Vagina (tissue), 2 donors: ENCODE measurements around the gene LCN2. TPM values are rescaled to one million over a fixed set of nuclear protein-coding genes. Genes with fewer than 3 reads are reported as not detected.

Experiments used
- DNase-seq, 2 donors: peaks; one replicate each; pipeline ENCODE4 v3.0.0-alpha.2; 2017; ENCODE audit errors: extremely low spot score in 2 of 2
- H3K27ac ChIP-seq: fragments of 200-600 bp; sonication (generic); one replicate; pipeline ENCODE4 v1.5.1; 2019
- H3K27me3 ChIP-seq: fragments of 200-600 bp; sonication (generic); one replicate; pipeline ENCODE4 v1.5.1; 2019
- H3K36me3 ChIP-seq, 2 donors: fragments of 200-600 bp; sonication (generic); one replicate each; pipeline ENCODE4 v1.5.1; 2017 to 2019
- H3K4me1 ChIP-seq: fragments of 200-600 bp; sonication (generic); one replicate; pipeline ENCODE4 v1.5.1; 2019
- H3K4me3 ChIP-seq, 2 donors: fragments of 200-600 bp; sonication (generic); 1 replicate in 1 of 2; 2 replicates in 1 of 2; pipeline ENCODE4 v1.5.1; 2016 to 2019
- H3K9me3 ChIP-seq: fragments of 200-600 bp; sonication (generic); one replicate; pipeline ENCODE4 v1.5.1; 2019
- CTCF ChIP-seq, 3 experiments: fragments of 450-650 bp in 2 of 3; fragments of 200-600 bp in 1 of 3; sonication (generic) in 1 of 3; IDR thresholded peaks; one replicate each; pipeline ENCODE4 v1.5.1; 2017 to 2019; ENCODE audit warnings: antibody characterized with exemption in 3 of 3, mild to moderate bottlenecking in 2 of 3, moderate library complexity in 2 of 3
- POLR2A ChIP-seq, 2 donors: fragments of 450-650 bp; IDR thresholded peaks; one replicate each; pipeline ENCODE4 v1.6.1; 2017; ENCODE audit warnings: antibody characterized with exemption in 2 of 2, mild to moderate bottlenecking in 2 of 2, moderate library complexity in 2 of 2
- POLR2AphosphoS5 ChIP-seq, 2 donors: sonication (generic); formaldehyde crosslinking; IDR thresholded peaks; one replicate each; pipeline ENCODE4 v1.9.0; 2017; ENCODE audit warnings: antibody characterized with exemption in 2 of 2, mild to moderate bottlenecking in 2 of 2, low read depth in 1 of 2; ENCODE audit not compliant: insufficient read depth in 1 of 2
- intact Hi-C: fragments of 100-400 bp; cut with DNase I; formaldehyde crosslinking; loops from one replicate; pipeline ENCODE4 v1.15.1; 2023
- total RNA-seq: library from RNA; depleted of rRNA; stranded (reverse); fragments of >200 nt; gene quantifications from one replicate; pipeline ENCODE4 v1.2.3, GENCODE V29; 2016

The LCN2 gene
- total RNA-seq, 1 donor from 2014 or later: 136 TPM

- H3K4me1 ChIP-seq: peaks cover 34% of the 10 kb centered on the region
- no peak for DNase-seq
- H3K27me3 ChIP-seq: no peaks in the 10 kb centered on the region
- H3K9me3 ChIP-seq: no peaks in the 10 kb centered on the region
- no peak overlapping the region for H3K27ac ChIP-seq
- no peak for TF ChIP-seq POLR2AphosphoS5 (IDR thresholded peaks at IDR 0.05; ENCODE audit: insufficient read depth in 1 of 2, low read depth in 1 of 2)
- TF ChIP-seq POLR2A (IDR thresholded peaks at IDR 0.05): no peak
- no peak for TF ChIP-seq CTCF (IDR thresholded peaks at IDR 0.05)
- intact Hi-C loops: no loop called here
- H3K4me3 ChIP-seq: no peak overlapping the region
- no peaks in the 10 kb centered on the region for H3K36me3 ChIP-seq
Observed at GRCh38 chr9:128145951-128146351, 3.3 kb upstream of the LCN2 start.

GRCh38 chr9:128146591-128147120 lies 2.6 kb upstream of the LCN2 start:
- H3K27me3 ChIP-seq: no peaks in the 10 kb centered on the region
- H3K36me3 ChIP-seq: no peaks in the 10 kb centered on the region
- TF ChIP-seq CTCF (IDR thresholded peaks at IDR 0.05) (no peak), POLR2A (IDR thresholded peaks at IDR 0.05) (no peak), POLR2AphosphoS5 (IDR thresholded peaks at IDR 0.05; ENCODE audit: insufficient read depth in 1 of 2, low read depth in 1 of 2) (no peak)
- no peaks in the 10 kb centered on the region for H3K9me3 ChIP-seq
- no peak overlapping the region for H3K27ac ChIP-seq
- intact Hi-C loops: no loop called here
- peaks cover 35% of the 10 kb centered on the region for H3K4me1 ChIP-seq
- H3K4me3 ChIP-seq: no peak overlapping the region
- no peak for DNase-seq

- Histone ChIP-seq H3K4me3 (no peak overlapping the region), H3K36me3 (no peaks in the 10 kb centered on the region), H3K27me3 (no peaks in the 10 kb centered on the region), H3K9me3 (no peaks in the 10 kb centered on the region), H3K27ac (peak overlapping the region; percentile 10), H3K4me1 (peaks cover 35% of the 10 kb centered on the region)
- no peak for TF ChIP-seq POLR2A (IDR thresholded peaks at IDR 0.05)
- no peak for TF ChIP-seq CTCF (IDR thresholded peaks at IDR 0.05)
- TF ChIP-seq POLR2AphosphoS5 (IDR thresholded peaks at IDR 0.05; ENCODE audit: insufficient read depth in 1 of 2, low read depth in 1 of 2): no peak
- intact Hi-C loops: no loop called here
- DNase-seq: no peak
Observed at GRCh38 chr9:128148509-128149000, 698 bp upstream of the LCN2 start.

- intact Hi-C loops: no loop called here
- no peak for TF ChIP-seq CTCF (IDR thresholded peaks at IDR 0.05)
- no peak for TF ChIP-seq POLR2A (IDR thresholded peaks at IDR 0.05)
- TF ChIP-seq POLR2AphosphoS5 (IDR thresholded peaks at IDR 0.05; ENCODE audit: insufficient read depth in 1 of 2, low read depth in 1 of 2): no peak
- H3K27ac ChIP-seq: no peak overlapping the region
- peak overlapping the region in 1 of 2 donors; percentile 9 for H3K4me3 ChIP-seq
- no peaks in the 10 kb centered on the region for H3K9me3 ChIP-seq
- no peak for DNase-seq
- H3K4me1 ChIP-seq: peaks cover 34% of the 10 kb centered on the region
- H3K27me3 ChIP-seq: no peaks in the 10 kb centered on the region
- H3K36me3 ChIP-seq: no peaks in the 10 kb centered on the region
Observed at GRCh38 chr9:128149951-128150593, 819 bp downstream of the LCN2 start.
